Measurements from ENCODE around the gene TRMT11.

TRMT11 gene

DNA sequence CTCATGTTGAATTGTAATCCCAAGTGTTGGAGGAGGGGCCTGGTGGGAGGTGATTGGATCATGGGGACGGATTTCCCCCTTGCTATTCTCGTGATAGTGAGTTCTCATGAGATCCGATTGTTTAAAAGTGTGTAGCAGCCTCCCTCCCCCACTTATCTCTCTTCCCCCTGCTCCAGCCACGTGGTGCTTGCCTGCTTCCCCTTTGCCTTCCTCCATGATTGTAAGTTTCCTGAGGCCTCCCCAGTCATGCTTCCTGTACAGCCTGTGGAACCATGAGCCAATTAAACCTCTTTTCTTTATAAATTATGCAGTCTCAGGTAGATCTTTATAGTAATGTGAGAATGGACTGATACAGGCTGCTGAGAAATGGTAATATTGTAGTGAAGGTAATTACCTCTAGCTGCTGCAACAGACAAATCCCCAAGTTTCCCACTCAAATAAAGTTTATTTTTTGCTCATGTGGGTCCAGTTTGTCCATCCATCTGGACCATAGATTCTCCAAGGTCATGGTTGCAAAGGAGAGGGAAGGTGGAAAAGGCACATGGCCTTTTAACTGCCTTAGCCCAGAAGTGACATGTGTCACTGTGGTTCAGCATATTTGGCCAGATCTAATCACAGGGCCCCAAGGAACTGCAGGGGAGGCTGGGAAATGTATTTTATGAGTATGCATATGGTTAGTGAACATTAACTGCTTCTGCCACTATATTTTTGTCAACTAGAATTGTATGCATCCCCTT, 89.2 kb downstream of the TRMT11 start:
- no peak for DNase-seq (ENCODE audit: insufficient read length, low spot score)
- FAIRE-seq = no peak
- TF ChIP-seq PAX5 (IDR thresholded peaks at IDR 0.05; ENCODE audit: insufficient read depth, low read length, severe bottlenecking) = no peak
- TF ChIP-seq SPI1 (IDR thresholded peaks at IDR 0.05; ENCODE audit: low read depth, low read length) = no peak
- no peak for TF ChIP-seq POLR2A (IDR thresholded peaks at IDR 0.05; ENCODE audit: low read depth, low read length)
- TF ChIP-seq POLR2AphosphoS5 (IDR thresholded peaks at IDR 0.05; ENCODE audit: low read depth, low read length) = no peak
- no peak for TF ChIP-seq POU2F2 (IDR thresholded peaks at IDR 0.05; ENCODE audit: low read depth, low read length)
- TF ChIP-seq TAF1 (IDR thresholded peaks at IDR 0.05; ENCODE audit: low read depth, low read length) = no peak

DNA sequence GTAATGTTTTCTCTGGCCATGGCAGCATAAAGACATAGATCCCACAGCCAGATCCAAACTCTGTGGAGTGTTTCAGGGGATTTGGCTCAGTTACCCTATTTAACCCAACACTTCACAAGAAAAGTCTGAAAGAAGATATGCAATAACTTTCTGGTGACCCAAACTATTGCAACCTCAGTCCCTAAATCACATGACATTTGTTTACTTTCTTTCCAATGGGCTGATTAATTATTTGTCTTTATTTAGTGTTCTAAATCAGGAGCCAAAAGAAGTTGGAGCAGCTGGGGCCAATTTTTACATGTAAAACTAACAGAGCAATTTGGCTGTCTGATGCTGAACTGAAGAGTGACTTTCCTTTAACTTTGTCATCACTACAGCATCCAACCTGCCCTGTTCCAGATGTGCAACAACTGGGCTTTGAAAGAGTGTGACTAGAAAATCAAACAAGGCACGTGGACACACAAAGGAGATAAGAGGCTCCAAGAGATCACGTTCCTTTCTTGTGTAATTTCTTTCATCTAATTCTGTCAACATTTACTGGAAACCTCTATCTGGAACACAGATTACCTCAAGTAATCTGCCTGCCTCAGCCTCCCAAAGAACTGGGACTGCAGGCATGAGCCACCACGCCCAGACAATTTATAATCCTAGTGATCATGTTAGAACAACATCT, 90.8 kb downstream of the TRMT11 start:
- TF ChIP-seq TAF1 (IDR thresholded peaks at IDR 0.05; ENCODE audit: low read depth, low read length) (no peak), POLR2A (IDR thresholded peaks at IDR 0.05; ENCODE audit: low read depth, low read length) (no peak), POU2F2 (IDR thresholded peaks at IDR 0.05; ENCODE audit: low read depth, low read length) (no peak), SPI1 (IDR thresholded peaks at IDR 0.05; ENCODE audit: low read depth, low read length) (no peak), POLR2AphosphoS5 (IDR thresholded peaks at IDR 0.05; ENCODE audit: low read depth, low read length) (no peak), PAX5 (IDR thresholded peaks at IDR 0.05; ENCODE audit: insufficient read depth, low read length, severe bottlenecking) (no peak)
- DNase-seq (ENCODE audit: insufficient read length, low spot score) (no peak), FAIRE-seq (no peak)

DNA sequence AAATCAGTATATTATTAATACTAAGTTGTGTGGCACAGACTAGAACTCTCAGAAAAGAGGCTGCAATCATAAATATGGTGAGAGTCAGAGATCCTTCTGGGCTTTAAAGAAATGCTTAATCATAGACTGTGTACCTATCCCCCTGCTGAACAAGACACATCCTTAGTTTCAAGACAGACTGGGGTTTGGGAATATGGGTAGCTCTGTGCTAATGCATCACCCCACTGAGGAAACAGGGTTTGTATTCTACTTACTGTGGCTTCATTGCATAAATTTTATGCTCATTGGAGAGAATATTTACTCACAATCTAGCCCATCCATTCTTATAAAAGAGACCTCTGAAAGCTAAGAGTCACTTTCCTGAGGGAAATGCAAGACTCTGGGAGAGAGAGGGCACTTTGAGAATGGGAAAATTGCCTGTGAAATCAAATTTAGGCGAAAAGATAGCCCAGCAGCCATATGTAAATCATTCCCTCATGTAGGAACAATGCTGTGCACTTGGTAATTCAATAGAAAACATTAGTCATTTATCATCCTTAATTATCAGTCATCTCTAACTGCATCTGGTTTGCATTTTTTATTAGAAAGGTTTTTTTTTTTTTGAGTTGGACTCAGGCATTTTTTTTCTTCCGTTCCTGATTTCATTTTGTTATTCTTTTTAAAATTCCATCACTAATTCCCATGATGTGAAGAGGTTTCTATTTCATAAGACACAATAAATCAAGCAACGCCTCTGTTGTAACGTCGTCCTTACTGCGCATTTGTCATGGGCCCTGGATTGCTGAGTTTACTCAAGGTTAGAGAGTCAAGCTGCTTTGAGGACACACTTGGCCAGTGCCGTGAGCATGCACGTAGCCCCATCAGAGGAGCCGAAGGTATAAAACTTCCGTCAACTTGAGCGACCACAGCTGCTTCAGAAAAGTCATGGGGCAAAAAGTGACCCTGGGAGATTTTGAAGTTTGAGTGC, 91.8 kb downstream of the TRMT11 start:
- TF ChIP-seq TAF1 (IDR thresholded peaks at IDR 0.05; ENCODE audit: low read depth, low read length) (no peak), POU2F2 (IDR thresholded peaks at IDR 0.05; ENCODE audit: low read depth, low read length) (no peak), PAX5 (IDR thresholded peaks at IDR 0.05; ENCODE audit: insufficient read depth, low read length, severe bottlenecking) (no peak), SPI1 (IDR thresholded peaks at IDR 0.05; ENCODE audit: low read depth, low read length) (no peak), POLR2A (IDR thresholded peaks at IDR 0.05; ENCODE audit: low read depth, low read length) (no peak), POLR2AphosphoS5 (IDR thresholded peaks at IDR 0.05; ENCODE audit: low read depth, low read length) (no peak)
- FAIRE-seq = no peak
- no peak for DNase-seq (ENCODE audit: insufficient read length, low spot score)

DNA sequence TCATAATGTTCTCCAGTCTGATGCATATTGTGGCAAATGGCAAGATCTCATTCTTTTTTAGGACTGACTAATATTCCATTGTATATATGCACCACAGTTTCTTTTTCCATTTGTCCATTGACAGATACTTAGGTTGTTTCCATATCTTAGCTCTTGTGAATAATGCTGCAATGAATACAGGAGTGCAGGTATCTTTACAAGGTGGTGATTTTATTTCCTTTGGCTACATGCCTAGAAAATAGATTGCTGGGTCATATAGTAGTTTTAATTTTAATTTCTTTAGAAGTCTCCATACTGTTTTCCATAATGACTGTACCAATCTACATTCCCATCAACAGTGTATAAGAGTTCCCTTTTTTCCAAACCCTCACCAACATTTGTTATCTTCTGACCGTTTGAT, 97.5 kb downstream of the TRMT11 start:
- DNase-seq (ENCODE audit: insufficient read length, low spot score) (no peak), FAIRE-seq (no peak)
- TF ChIP-seq SPI1 (IDR thresholded peaks at IDR 0.05; ENCODE audit: low read depth, low read length) = no peak
- no peak for TF ChIP-seq TAF1 (IDR thresholded peaks at IDR 0.05; ENCODE audit: low read depth, low read length)
- TF ChIP-seq POU2F2 (IDR thresholded peaks at IDR 0.05; ENCODE audit: low read depth, low read length) = no peak
- TF ChIP-seq POLR2AphosphoS5 (IDR thresholded peaks at IDR 0.05; ENCODE audit: low read depth, low read length) = no peak
- TF ChIP-seq POLR2A (IDR thresholded peaks at IDR 0.05; ENCODE audit: low read depth, low read length) = no peak
- no peak for TF ChIP-seq PAX5 (IDR thresholded peaks at IDR 0.05; ENCODE audit: insufficient read depth, low read length, severe bottlenecking)

DNA sequence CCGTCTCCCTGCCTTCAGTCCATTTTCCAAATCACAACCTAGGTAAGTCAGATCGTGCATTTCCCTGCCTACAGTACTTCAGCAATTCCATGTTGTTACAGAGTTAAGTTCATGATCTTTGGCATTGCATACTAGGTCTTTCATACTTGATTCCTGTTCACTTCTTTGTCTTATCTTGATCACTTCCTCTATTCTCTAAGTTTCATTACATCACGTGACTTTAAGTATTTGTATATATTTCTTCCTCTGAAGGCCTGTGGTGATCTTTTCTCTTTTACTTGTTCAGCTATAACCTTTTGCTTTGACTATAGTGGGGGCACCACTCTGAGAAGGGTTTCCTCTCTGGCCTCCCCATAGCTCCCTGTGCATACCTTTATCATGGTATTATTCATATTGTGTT, 100.2 kb downstream of the TRMT11 start:
- FAIRE-seq = peak; percentile 16
- no peak for DNase-seq (ENCODE audit: insufficient read length, low spot score)
- TF ChIP-seq POLR2A (IDR thresholded peaks at IDR 0.05; ENCODE audit: low read depth, low read length) (no peak), SPI1 (IDR thresholded peaks at IDR 0.05; ENCODE audit: low read depth, low read length) (peak; percentile 74), TAF1 (IDR thresholded peaks at IDR 0.05; ENCODE audit: low read depth, low read length) (no peak)

Measured in GM12891 (cell line).